SU-DHL-6 (cell line): ENCODE data around the gene COPS4.

ENCODE experiments used
- CTCF ChIP-seq: fragments of 200-600 bp; sonication (generic); IDR thresholded peaks from one replicate; pipeline ENCODE4 v1.5.1; 2017; ENCODE audit warnings: antibody characterized with exemption, mild to moderate bottlenecking, low read length, moderate library complexity; ENCODE audit not compliant: insufficient read depth, poor library complexity, severe bottlenecking
- EZH2phosphoT487 ChIP-seq: fragments of 200-600 bp; sonication (generic), shearing (Covaris generic); conservative IDR thresholded peaks from 2 replicates; pipeline ENCODE4 v1.6.1; 2018; ENCODE audit warnings: mild to moderate bottlenecking, antibody characterized with exemption, low read length, moderate library complexity, mixed read lengths

DNA sequence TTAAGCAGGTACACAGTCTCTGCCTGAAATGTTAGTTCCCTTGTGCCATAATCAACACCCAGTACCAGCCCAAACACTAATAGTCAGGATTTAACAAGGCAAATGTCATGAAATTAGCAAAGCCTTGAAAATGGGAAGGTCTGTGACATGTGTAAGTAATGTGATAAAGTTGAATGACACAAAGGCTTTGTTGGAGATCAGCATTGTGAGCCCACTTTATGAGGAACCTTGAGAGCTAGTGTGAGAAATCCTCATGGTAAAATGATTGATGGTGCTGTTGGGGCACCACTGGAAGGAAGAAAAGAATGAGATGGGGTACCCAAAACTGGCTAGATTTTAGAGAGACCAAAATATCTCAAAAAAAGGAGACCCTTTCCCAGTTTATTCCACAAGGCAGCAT lies 21.1 kb upstream of the COPS4 start:
- no peak for TF ChIP-seq CTCF
- TF ChIP-seq EZH2phosphoT487 = no peak
